Activated T-helper 1 cell treated with anti-CD3 and anti-CD28 coated beads, Interleukin-12 subunit alpha, Interleukin-12 subunit beta, Interleukin-2, Interleukin-4 antibody, amounts not matched to agents 30 ng/mL and 10 ng/mL and 1 ng/mL, durations not matched to agents 14 hours and 24 hours and 36 hours (primary cell): ENCODE measurements around the gene ICAM4. TPM values are rescaled to one million over a fixed set of nuclear protein-coding genes. Genes with fewer than 3 reads are reported as not detected.
"Not testable (repeated sequence)": the region's sequence is repeated elsewhere in the genome, so short reads cannot be mapped to it uniquely, and the experiment has no call there.

Experiments used
- DNase-seq: peaks from one replicate; pipeline ENCODE4 v3.0.0; 2021; ENCODE audit warnings: low spot score
- H3K27ac Mint-ChIP-seq: one replicate; pipeline ENCODE4 v1.8.0; 2021; ENCODE audit warnings: mild to moderate bottlenecking, mixed read lengths
- H3K27me3 Mint-ChIP-seq: one replicate; pipeline ENCODE4 v1.8.0; 2022; ENCODE audit warnings: mild to moderate bottlenecking, moderate library complexity, mixed read lengths; ENCODE audit not compliant: insufficient read depth
- H3K36me3 Mint-ChIP-seq: one replicate; pipeline ENCODE4 v1.8.0; 2021; ENCODE audit warnings: low read depth, mixed read lengths
- H3K4me1 Mint-ChIP-seq: one replicate; pipeline ENCODE4 v1.8.0; 2021; ENCODE audit warnings: low read depth, mixed read lengths
- H3K4me3 Mint-ChIP-seq: one replicate; pipeline ENCODE4 v1.8.0; 2021; ENCODE audit warnings: mild to moderate bottlenecking, moderate library complexity, mixed read lengths
- H3K9me3 Mint-ChIP-seq: one replicate; pipeline ENCODE4 v1.8.0; 2021; ENCODE audit warnings: mixed read lengths
- intact Hi-C: fragments of 100-400 bp; cut with micrococcal nuclease; formaldehyde crosslinking; loops from one replicate; pipeline ENCODE4 v1.15.1; 2024
- total RNA-seq: library from RNA; stranded (reverse); gene quantifications from 2 replicates; pipeline ENCODE4 v1.2.3, GENCODE V29; 2022

Gene ICAM4
- total RNA-seq, 1 donor from 2014 or later, result 1.0 TPM

GRCh38 chr19:10334588-10335351 lies 48.0 kb downstream of the ICAM4 start:
- peak overlapping the region; percentile 58 for H3K27ac Mint-ChIP-seq
- H3K4me3 Mint-ChIP-seq, result peak overlapping the region; percentile 54
- H3K4me1 Mint-ChIP-seq, result peaks cover 26% of the 10 kb centered on the region
- no peaks in the 10 kb centered on the region for H3K27me3 Mint-ChIP-seq
- H3K36me3 Mint-ChIP-seq, result peaks cover 17% of the 10 kb centered on the region
- H3K9me3 Mint-ChIP-seq, result no peaks in the 10 kb centered on the region
- intact Hi-C loops, result loop anchor here (5.0 to 10.0 kb wide), 2 partner anchors 318 to 360 kb away; partner anchors contain the start of gene ILF3
- DNase-seq, result no peak

- H3K36me3 Mint-ChIP-seq, result peaks cover 13% of the 10 kb centered on the region
- no peaks in the 10 kb centered on the region for H3K27me3 Mint-ChIP-seq
- no peaks in the 10 kb centered on the region for H3K9me3 Mint-ChIP-seq
- H3K27ac Mint-ChIP-seq, result no peak overlapping the region
- intact Hi-C loops, result loop anchor here (10.0 kb wide), 1 partner anchor 359 kb away; no protein-coding TSS in a partner anchor
- H3K4me1 Mint-ChIP-seq, result peaks cover 31% of the 10 kb centered on the region
- no peak for DNase-seq
- peak overlapping the region; percentile 54 for H3K4me3 Mint-ChIP-seq
Observed at GRCh38 chr19:10335352-10335985, 48.7 kb downstream of the ICAM4 start.

DNA sequence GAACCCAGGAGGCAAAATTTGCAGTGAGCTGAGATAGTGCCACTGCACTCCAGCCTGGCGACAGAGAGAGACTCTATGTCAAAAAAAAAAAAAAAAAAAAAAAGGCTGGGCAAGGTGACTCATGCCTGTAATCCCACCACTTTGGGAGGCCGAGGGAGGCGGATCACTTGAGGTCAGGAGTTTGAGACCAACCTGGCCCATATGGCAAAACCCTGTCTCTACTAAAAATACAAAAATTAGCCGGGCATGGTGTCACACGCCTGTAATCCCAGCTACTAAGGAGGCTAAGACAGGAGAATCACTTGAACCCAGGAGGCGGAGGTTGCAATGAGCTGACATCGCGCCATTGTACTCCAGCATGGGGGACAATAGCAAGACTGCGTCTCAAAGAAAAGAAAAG lies 50.0 kb downstream of the ICAM4 start:
- H3K4me1 Mint-ChIP-seq, result peaks cover 31% of the 10 kb centered on the region

More for the DNA sequence above, 50.0 kb downstream of the ICAM4 start:
- not testable (repeated sequence) for H3K27me3 Mint-ChIP-seq, H3K27ac Mint-ChIP-seq, DNase-seq, H3K9me3 Mint-ChIP-seq
- peaks cover 13% of the 10 kb centered on the region for H3K36me3 Mint-ChIP-seq
- intact Hi-C loops, result loop anchor here (10.0 kb wide), 1 partner anchor 358 kb away; no protein-coding TSS in a partner anchor
- peak overlapping the region; percentile 33 for H3K4me3 Mint-ChIP-seq

Other genes with a start within 250 kb of the ICAM4 start
- gene SHFL, start 200.6 kb upstream of the ICAM4 start, total RNA-seq, result 64.1 and 70.5 TPM in 2 replicates
- 8.2 and 8.5 TPM in 2 replicates for gene ANGPTL6, start 184.3 kb upstream of the ICAM4 start, total RNA-seq
- gene PPAN, start 180.6 kb upstream of the ICAM4 start, total RNA-seq, result 234 and 250 TPM in 2 replicates
- gene P2RY11, start 175.3 kb upstream of the ICAM4 start, total RNA-seq, result 64.4 and 64.9 TPM in 2 replicates
- gene EIF3G, start 167.1 kb upstream of the ICAM4 start, total RNA-seq, result 371 and 377 TPM in 2 replicates
- 411 and 425 TPM in 2 replicates for gene DNMT1, start 92.0 kb upstream of the ICAM4 start, total RNA-seq
- gene S1PR2, start 55.6 kb upstream of the ICAM4 start, total RNA-seq, result 15.4 and 16.0 TPM in 2 replicates
- 163 and 168 TPM in 2 replicates for gene MRPL4, start 34.7 kb upstream of the ICAM4 start, total RNA-seq
- 90.8 and 92.2 TPM in 2 replicates for gene ICAM1, start 15.8 kb upstream of the ICAM4 start, total RNA-seq
- gene ICAM5, start 3.0 kb downstream of the ICAM4 start, total RNA-seq, result 1.9 TPM in 2 replicates
- 3.5 and 4.2 TPM in 2 replicates for gene ZGLP1, start 22.9 kb downstream of the ICAM4 start, total RNA-seq
- 21.6 and 24.4 TPM in 2 replicates for gene FDX2, start 29.1 kb downstream of the ICAM4 start, total RNA-seq
- gene RAVER1, start 46.6 kb downstream of the ICAM4 start, total RNA-seq, result 92.5 and 92.8 TPM in 2 replicates
- 107 and 114 TPM in 2 replicates for gene ICAM3, start 52.7 kb downstream of the ICAM4 start, total RNA-seq
- 268 and 271 TPM in 2 replicates for gene TYK2, start 93.6 kb downstream of the ICAM4 start, total RNA-seq
- 320 and 326 TPM in 2 replicates for gene CDC37, start 116.6 kb downstream of the ICAM4 start, total RNA-seq
- 67.7 and 71.1 TPM in 2 replicates for gene PDE4A, start 133.6 kb downstream of the ICAM4 start, total RNA-seq
- gene KEAP1, start 216.4 kb downstream of the ICAM4 start, total RNA-seq, result 81.6 and 94.2 TPM in 2 replicates
- gene S1PR5, start 230.5 kb downstream of the ICAM4 start, total RNA-seq, result not detected in 2 replicates